IMR-90 (cell line): ENCODE data around the gene ACSF2. TPM values are rescaled to one million over a fixed set of nuclear protein-coding genes. Genes with fewer than 3 reads are reported as not detected.

Source experiments
- ATAC-seq: fragments of 200-7000 bp; cut with Tn5 transposase; 2 replicates; pipeline ENCODE4 v1.9.1; 2020; ENCODE audit warnings: low read depth, mild to moderate bottlenecking, moderate library complexity
- BruUV-seq: library from RNA; stranded (reverse); fragments of 400-500 nt; replicated peaks from 2 replicates; lab custom pipeline; 2021; lab: Mats Ljungman, UMichigan
- CTCF ChIA-PET: fragments of 300-600 bp; formaldehyde crosslinking; extraction: SDS; loops from one replicate; lab custom pipeline; 2021; ENCODE audit warnings: antibody characterized with exemption; lab: Yijun Ruan, JAX
- POLR2A ChIA-PET: fragments of 300-600 bp; sonication (Branson Sonifier 250); formaldehyde crosslinking; loops from one replicate; lab custom pipeline; 2022; ENCODE audit warnings: antibody characterized with exemption; ENCODE audit not compliant: unreplicated experiment; lab: Charles Lee
- DNase-seq: peaks from one replicate; pipeline ENCODE4 v3.0.0; 2013
- H2AFZ ChIP-seq: replicated peaks from 2 replicates; pipeline ENCODE3; 2013; ENCODE audit warnings: low read length, mild to moderate bottlenecking; ENCODE audit not compliant: poor library complexity
- H2AK5ac ChIP-seq: 2 replicates; pipeline ENCODE4 v1.6.1; 2013; ENCODE audit warnings: low read depth, low read length, inconsistent platforms
- H2AK9ac ChIP-seq: replicated peaks from 2 replicates; pipeline ENCODE3; 2013; ENCODE audit warnings: mild to moderate bottlenecking, low read depth, low read length, moderate library complexity; ENCODE audit not compliant: poor library complexity
- H2BK120ac ChIP-seq: 2 replicates; pipeline ENCODE4 v1.6.1; 2013; ENCODE audit warnings: low read depth, low read length, inconsistent platforms
- H2BK15ac ChIP-seq: 3 replicates; pipeline ENCODE4 v1.6.1; 2013; ENCODE audit warnings: low read depth, low read length, inconsistent platforms
- H2BK20ac ChIP-seq: 2 replicates; pipeline ENCODE4 v1.6.1; 2013; ENCODE audit warnings: low read depth, mild to moderate bottlenecking, inconsistent platforms, low read length, moderate library complexity
- H2BK5ac ChIP-seq: 2 replicates; pipeline ENCODE4 v1.6.1; 2013; ENCODE audit warnings: mild to moderate bottlenecking, low read depth, low read length, inconsistent platforms; ENCODE audit not compliant: poor library complexity, severe bottlenecking
- H3K14ac ChIP-seq: replicated peaks from 2 replicates; pipeline ENCODE4 v1.6.1; 2013; ENCODE audit warnings: low read depth, low read length, inconsistent platforms
- H3K18ac ChIP-seq: 2 replicates; pipeline ENCODE4 v1.6.1; 2013; ENCODE audit warnings: low read depth, low read length, control low read depth
- H3K23ac ChIP-seq: 2 replicates; pipeline ENCODE4 v1.6.1; 2013; ENCODE audit warnings: low read depth, low read length, inconsistent platforms
- H3K27ac ChIP-seq: 2 replicates; pipeline ENCODE4 v1.5.1; 2013; ENCODE audit warnings: mild to moderate bottlenecking, control low read depth, low read length; ENCODE audit not compliant: insufficient read depth
- H3K27me3 ChIP-seq: 2 replicates; pipeline ENCODE4 v1.6.1; 2013; ENCODE audit warnings: low read length; ENCODE audit not compliant: control insufficient read depth, insufficient read depth
- H3K36me3 ChIP-seq: 2 replicates; pipeline ENCODE4 v1.6.1; 2013; ENCODE audit warnings: low read length, mixed read lengths; ENCODE audit not compliant: control insufficient read depth, insufficient read depth
- H3K4ac ChIP-seq: 2 replicates; pipeline ENCODE4 v1.6.1; 2013; ENCODE audit warnings: low read depth, low read length, inconsistent platforms
- H3K4me1 ChIP-seq: 2 replicates; pipeline ENCODE4 v1.6.1; 2013; ENCODE audit warnings: low read length, mixed read lengths; ENCODE audit not compliant: control insufficient read depth, insufficient read depth
- H3K4me2 ChIP-seq: 2 replicates; pipeline ENCODE4 v1.6.1; 2013; ENCODE audit warnings: low read depth, mild to moderate bottlenecking, control low read depth, low read length, moderate library complexity
- H3K4me3 ChIP-seq: 2 replicates; pipeline ENCODE4 v1.5.1; 2013; ENCODE audit warnings: low read depth, mild to moderate bottlenecking, control low read depth, low read length, moderate library complexity; ENCODE audit not compliant: insufficient read depth
- H3K56ac ChIP-seq: 2 replicates; pipeline ENCODE4 v1.6.1; 2013; ENCODE audit warnings: low read length, inconsistent platforms; ENCODE audit not compliant: insufficient read depth; ENCODE audit errors: extremely low read depth
- H3K79me1 ChIP-seq, 2 experiments: 2 replicates each; pipeline ENCODE4 v1.6.1; 2013; ENCODE audit warnings: low read length in 2 of 2, inconsistent platforms in 1 of 2, low read depth in 1 of 2
- H3K9ac ChIP-seq: 2 replicates; pipeline ENCODE4 v1.6.1; 2013; ENCODE audit warnings: low read depth, low read length, control low read depth
- H3K9me1 ChIP-seq: 2 replicates; pipeline ENCODE4 v1.6.1; 2013; ENCODE audit warnings: low read length, inconsistent platforms; ENCODE audit not compliant: insufficient read depth
- H3K9me3 ChIP-seq: 2 replicates; pipeline ENCODE4 v1.6.1; 2013; ENCODE audit warnings: low read length; ENCODE audit not compliant: control insufficient read depth, insufficient read depth
- H4K20me1 ChIP-seq: 2 replicates; pipeline ENCODE4 v1.6.1; 2013; ENCODE audit warnings: low read length, inconsistent platforms; ENCODE audit not compliant: insufficient read depth
- H4K5ac ChIP-seq: 2 replicates; pipeline ENCODE4 v1.6.1; 2013; ENCODE audit warnings: mild to moderate bottlenecking, low read depth, low read length, control low read depth
- H4K8ac ChIP-seq, 2 experiments: 2 replicates each; pipeline ENCODE4 v1.6.1; 2013; ENCODE audit warnings: low read depth in 2 of 2, low read length in 2 of 2, control low read depth in 1 of 2, inconsistent platforms in 1 of 2
- H4K91ac ChIP-seq: 2 replicates; pipeline ENCODE4 v1.6.1; 2013; ENCODE audit warnings: low read depth, low read length, inconsistent platforms; ENCODE audit not compliant: insufficient read depth
- CHD1 ChIP-seq: IDR thresholded peaks from 2 replicates; pipeline ENCODE4 v1.6.1; 2012; ENCODE audit warnings: low read depth, low read length, improper control_type of control experiment
- NFE2L2 ChIP-seq: fragments of 150-350 bp; IDR thresholded peaks from 2 replicates; pipeline ENCODE4 v1.6.1; 2016; ENCODE audit warnings: low read depth, mild to moderate bottlenecking, low read length
- RAD21 ChIP-seq: IDR thresholded peaks from 2 replicates; pipeline ENCODE4 v1.6.1; 2012; ENCODE audit warnings: low read length, improper control_type of control experiment
- SMC3 ChIP-seq: fragments of 150-350 bp; IDR thresholded peaks from 2 replicates; pipeline ENCODE4 v1.6.1; 2016; ENCODE audit warnings: low read depth, mild to moderate bottlenecking, antibody characterized with exemption, low read length, moderate library complexity
- USF2 ChIP-seq: fragments of 150-350 bp; IDR thresholded peaks from 2 replicates; pipeline ENCODE4 v1.6.1; 2017; ENCODE audit warnings: mild to moderate bottlenecking, antibody characterized with exemption, low read length, low read depth
- WGBS, 2 experiments: methylation state at CpG; one replicate each; pipeline versions ENCODE4 v1.1.5 to v1.1.7; 2013; ENCODE audit warnings: missing lambda C conversion rate in 2 of 2; ENCODE audit not compliant: insufficient read length in 1 of 2; ENCODE audit errors: extremely low coverage in 2 of 2; 5-methylcytosine and 5-hydroxymethylcytosine counted together
- dilution Hi-C: fragments of 300-500 bp; cut with HindIII; formaldehyde crosslinking; loops from one replicate; pipeline ENCODE4 v1.14.3; 2018; ENCODE audit warnings: low sequenced_read_pairs; ENCODE audit not compliant: unreplicated experiment
- in situ Hi-C: fragments of 300-500 bp; cut with MboI; formaldehyde crosslinking; loops from 3 replicates; pipeline ENCODE4 v1.14.3; 2019; ENCODE audit warnings: low sequenced_read_pairs, inconsistent platforms, mixed read lengths
- intact Hi-C: fragments of 100-400 bp; cut with micrococcal nuclease; formaldehyde crosslinking; loops from 2 replicates; pipeline ENCODE4 v1.10.0; 2022
- polyA plus RNA-seq, 3 experiments: library from polyadenylated mRNA; depleted of rRNA; stranded (reverse); fragments of >200 nt; gene quantifications; 2 replicates each; pipeline ENCODE4 v1.2.3, GENCODE V29; 2012; ENCODE audit warnings: low replicate concordance in 1 of 3
- total RNA-seq: library from RNA; depleted of rRNA; stranded (reverse); fragments of >200 nt; gene quantifications from 2 replicates; pipeline ENCODE4 v1.2.3, GENCODE V29; 2012

ACSF2 gene
- total and polyA plus RNA-seq, 2 of the 4 experiments (the other 2 are of a cell fraction): 18.5 to 27.2 TPM

- ATAC-seq (no peak), DNase-seq (no peak)
- Histone ChIP-seq H4K20me1 (no peaks in the 10 kb centered on the region; the same call in 1 of the 2 replicates), H3K23ac (no peak overlapping the region), H4K5ac (no peak overlapping the region), H3K9ac (no peak overlapping the region), H2AFZ (no peak overlapping the region), H3K4me2 (no peak overlapping the region), H3K27ac (no peak overlapping the region), H3K56ac (no peak overlapping the region), H3K4me1 (peaks cover 2% of the 10 kb centered on the region), H3K36me3 (peaks cover 5% of the 10 kb centered on the region; the same call in 1 of the 2 replicates), H4K8ac (no peak overlapping the region), H3K4me3 (no peak overlapping the region), H2AK5ac (no peak overlapping the region), H2BK20ac (no peak overlapping the region), H3K18ac (no peak overlapping the region), H3K4ac (no peak overlapping the region), H3K9me1 (no peaks in the 10 kb centered on the region), H3K14ac (no peak overlapping the region), H2BK5ac (no peak overlapping the region), H2BK120ac (no peak overlapping the region), H2BK15ac (no peak overlapping the region), H2AK9ac (no peak overlapping the region), H3K79me1 (no peaks in the 10 kb centered on the region), H3K9me3 (no peaks in the 10 kb centered on the region), H3K27me3 (peaks cover 27% of the 10 kb centered on the region), H4K91ac (no peak overlapping the region)
- 100% methylated on average over 1 of the region's 9 CpGs; no CpG with 5 or more reads in 1 of the 2 experiments for WGBS, 2 experiments
- in situ Hi-C loops: no loop called here
- dilution Hi-C loops: no loop called here
- CTCF ChIA-PET: interaction anchor here (0.7 kb wide), 1 partner anchor 601 kb away, joined by 3 read pairs; no protein-coding TSS in a partner anchor
- BruUV-seq: no TSS peak
- intact Hi-C loops: no loop called here
- POLR2A ChIA-PET: no interaction called here
- TF ChIP-seq RAD21 (no peak), USF2 (no peak), SMC3 (no peak), CHD1 (no peak), NFE2L2 (no peak)
These were observed 40.5 kb downstream of the ACSF2 start for GRCh38 chr17:50466371-50467113.
